H9 (cell line): ENCODE data around the gene EPB41L4B. TPM values are rescaled to one million over a fixed set of nuclear protein-coding genes. Genes with fewer than 3 reads are reported as not detected.

ENCODE experiments used
- DNase-seq: peaks from one replicate; pipeline ENCODE4 v3.0.0-alpha.2; 2017
- H2AFZ ChIP-seq: one replicate; pipeline ENCODE4 v1.6.1; 2013; ENCODE audit warnings: mild to moderate bottlenecking, low read length, control low read depth, moderate library complexity
- H2AK5ac ChIP-seq: 2 replicates; pipeline ENCODE4 v1.6.1; 2013; ENCODE audit warnings: low read length, control low read depth, mixed read lengths; ENCODE audit not compliant: insufficient read length
- H2BK120ac ChIP-seq: one replicate; pipeline ENCODE4 v1.6.1; 2013; ENCODE audit warnings: low read depth, mild to moderate bottlenecking, low read length, control low read depth, inconsistent platforms; ENCODE audit not compliant: poor library complexity, severe bottlenecking
- H2BK12ac ChIP-seq: 2 replicates; pipeline ENCODE4 v1.6.1; 2013; ENCODE audit warnings: low read length, control low read depth, mixed read lengths, low read depth; ENCODE audit not compliant: insufficient read length
- H2BK15ac ChIP-seq: 2 replicates; pipeline ENCODE4 v1.6.1; 2013; ENCODE audit warnings: low read depth, low read length, control low read depth
- H2BK20ac ChIP-seq: one replicate; pipeline ENCODE4 v1.6.1; 2013; ENCODE audit warnings: low read depth, mild to moderate bottlenecking, low read length, control low read depth, inconsistent platforms; ENCODE audit not compliant: poor library complexity, severe bottlenecking
- H2BK5ac ChIP-seq: 2 replicates; pipeline ENCODE4 v1.6.1; 2013; ENCODE audit warnings: low read length, control low read depth, mixed read lengths; ENCODE audit not compliant: insufficient read length
- H3K14ac ChIP-seq: 2 replicates; pipeline ENCODE4 v1.6.1; 2013; ENCODE audit warnings: low read length, control low read depth; ENCODE audit not compliant: insufficient read depth
- H3K18ac ChIP-seq: 2 replicates; pipeline ENCODE4 v1.6.1; 2013; ENCODE audit warnings: low read depth, mild to moderate bottlenecking, mixed read lengths, low read length, control low read depth; ENCODE audit not compliant: insufficient read length
- H3K23ac ChIP-seq: 2 replicates; pipeline ENCODE4 v1.6.1; 2013; ENCODE audit warnings: low read length, control low read depth, mixed read lengths, low read depth; ENCODE audit not compliant: insufficient read length
- H3K23me2 ChIP-seq: 2 replicates; pipeline ENCODE4 v1.6.1; 2013; ENCODE audit warnings: low read depth, mild to moderate bottlenecking, mixed read lengths, low read length, control low read depth; ENCODE audit not compliant: insufficient read length, poor library complexity, severe bottlenecking
- H3K27ac ChIP-seq: 2 replicates; pipeline ENCODE4 v1.5.1; 2013; ENCODE audit warnings: low read length, control low read depth, mixed read lengths, low read depth; ENCODE audit not compliant: insufficient read length
- H3K27me3 ChIP-seq: 2 replicates; pipeline ENCODE4 v1.6.1; 2013; ENCODE audit warnings: low read length, control low read depth, inconsistent platforms; ENCODE audit not compliant: insufficient read depth
- H3K4ac ChIP-seq: 2 replicates; pipeline ENCODE4 v1.6.1; 2013; ENCODE audit warnings: low read depth, mild to moderate bottlenecking, control low read depth, inconsistent platforms, low read length, moderate library complexity
- H3K4me1 ChIP-seq: 2 replicates; pipeline ENCODE4 v1.6.1; 2013; ENCODE audit warnings: low read length, control low read depth, inconsistent platforms; ENCODE audit not compliant: insufficient read depth
- H3K4me2 ChIP-seq: 2 replicates; pipeline ENCODE4 v1.6.1; 2013; ENCODE audit warnings: low read length, control low read depth, mixed read lengths; ENCODE audit not compliant: insufficient read length, insufficient read depth
- H3K56ac ChIP-seq: 2 replicates; pipeline ENCODE4 v1.6.1; 2013; ENCODE audit warnings: low read depth, mild to moderate bottlenecking, mixed read lengths, low read length, control low read depth; ENCODE audit not compliant: insufficient read length
- H3K79me1 ChIP-seq: 2 replicates; pipeline ENCODE4 v1.6.1; 2013; ENCODE audit warnings: low read depth, mild to moderate bottlenecking, moderate library complexity, low read length, control low read depth, inconsistent platforms; ENCODE audit not compliant: insufficient read depth, poor library complexity, severe bottlenecking
- H3K79me2 ChIP-seq: 2 replicates; pipeline ENCODE4 v1.6.1; 2013; ENCODE audit warnings: low read length, control low read depth, inconsistent platforms; ENCODE audit not compliant: insufficient read depth
- H3K9ac ChIP-seq: 2 replicates; pipeline ENCODE4 v1.6.1; 2013; ENCODE audit warnings: low read length, control low read depth, mixed read lengths; ENCODE audit not compliant: insufficient read length; ENCODE audit errors: extremely low read depth
- H3K9me3 ChIP-seq: one replicate; pipeline ENCODE4 v1.6.1; 2013; ENCODE audit warnings: low read depth, low read length, inconsistent platforms; ENCODE audit not compliant: control insufficient read depth
- H3T11ph ChIP-seq: one replicate; pipeline ENCODE4 v1.6.1; 2013; ENCODE audit warnings: mild to moderate bottlenecking, low read length, control low read depth, inconsistent platforms
- H4K20me1 ChIP-seq: one replicate; pipeline ENCODE4 v1.6.1; 2013; ENCODE audit not compliant: control insufficient read depth, insufficient read length, insufficient read depth
- H4K5ac ChIP-seq: 2 replicates; pipeline ENCODE4 v1.6.1; 2013; ENCODE audit warnings: low read depth, mild to moderate bottlenecking, mixed read lengths, low read length, control low read depth; ENCODE audit not compliant: insufficient read length
- H4K8ac ChIP-seq: replicated peaks from 2 replicates; pipeline ENCODE4 v1.6.1; 2013; ENCODE audit warnings: low read length, control low read depth, mixed read lengths, low read depth; ENCODE audit not compliant: insufficient read length
- H4K91ac ChIP-seq: 2 replicates; pipeline ENCODE4 v1.6.1; 2013; ENCODE audit warnings: low read depth, mild to moderate bottlenecking, moderate library complexity, mixed read lengths, low read length, control low read depth; ENCODE audit not compliant: insufficient read length
- H3K27ac Mint-ChIP-seq, 3 experiments: 2 replicates in 2 of 3; 3 replicates in 1 of 3; pipeline ENCODE4 v1.8.0; 2020 to 2021; ENCODE audit warnings: mixed read lengths in 3 of 3, mild to moderate bottlenecking in 1 of 3, moderate library complexity in 1 of 3
- H3K27me3 Mint-ChIP-seq: 2 replicates; pipeline ENCODE4 v1.8.0; 2021; ENCODE audit warnings: low read depth, mild to moderate bottlenecking, moderate library complexity, mixed read lengths
- H3K36me3 Mint-ChIP-seq, 3 experiments: 2 replicates in 2 of 3; 3 replicates in 1 of 3; pipeline ENCODE4 v1.8.0; 2020 to 2021; ENCODE audit warnings: low read depth in 3 of 3, mixed read lengths in 3 of 3; ENCODE audit not compliant: insufficient read depth in 1 of 3
- H3K4me1 Mint-ChIP-seq, 2 experiments: 2 replicates each; pipeline ENCODE4 v1.8.0; 2020; ENCODE audit warnings: mixed read lengths in 2 of 2
- H3K4me3 Mint-ChIP-seq, 2 experiments: 2 replicates in 1 of 2; 3 replicates in 1 of 2; pipeline ENCODE4 v1.8.0; 2020 to 2021; ENCODE audit warnings: mild to moderate bottlenecking in 2 of 2, mixed read lengths in 2 of 2, moderate library complexity in 1 of 2
- H3K9me3 Mint-ChIP-seq, 2 experiments: 2 replicates in 1 of 2; 3 replicates in 1 of 2; pipeline ENCODE4 v1.8.0; 2020; ENCODE audit warnings: mild to moderate bottlenecking in 2 of 2, mixed read lengths in 2 of 2, moderate library complexity in 1 of 2
- CTCF ChIP-seq: fragments of 200-600 bp; sonication (generic); conservative IDR thresholded peaks from 3 replicates; pipeline ENCODE4 v1.8.0; 2021; ENCODE audit warnings: antibody characterized with exemption, mild to moderate bottlenecking
- WGBS: extraction: QIAGEN DNeasy Blood & Tissue Kit; methylation state at CpG from one replicate; pipeline ENCODE4 v1.1.7; 2013; ENCODE audit warnings: missing lambda C conversion rate, low lambda C conversion rate, mixed read lengths; ENCODE audit not compliant: insufficient read length; ENCODE audit errors: extremely low coverage; 5-methylcytosine and 5-hydroxymethylcytosine counted together
- total RNA-seq: library from RNA; stranded (reverse); gene quantifications from 2 replicates; pipeline ENCODE4 v1.2.1, GENCODE V29; 2021

EPB41L4B gene
- total RNA-seq, 1 experiment from 2014 or later: 18.9 TPM

GRCh38 chr9:109239240-109239639, 81.6 kb downstream of the EPB41L4B start:
- Histone ChIP-seq H4K8ac (no peak overlapping the region), H4K91ac (no peak overlapping the region), H3K9ac (no peak overlapping the region), H3K23ac (no peak overlapping the region), H3K79me1 (no peaks in the 10 kb centered on the region), H2AK5ac (no peak overlapping the region), H3K27me3 (no peaks in the 10 kb centered on the region), H3K18ac (no peak overlapping the region), H3K9me3 (no peaks in the 10 kb centered on the region), H3K23me2 (no peaks in the 10 kb centered on the region), H3K4me2 (no peak overlapping the region), H3K79me2 (no peaks in the 10 kb centered on the region), H2BK20ac (no peak overlapping the region), H3K27ac (no peak overlapping the region), H2AFZ (no peak overlapping the region), H2BK5ac (no peak overlapping the region), H4K5ac (no peak overlapping the region), H3T11ph (no peak overlapping the region), H3K4me1 (peaks cover 3% of the 10 kb centered on the region; the same call in 1 of the 2 replicates), H3K56ac (no peak overlapping the region), H2BK12ac (no peak overlapping the region), H4K20me1 (no peaks in the 10 kb centered on the region), H2BK120ac (no peak overlapping the region), H2BK15ac (no peak overlapping the region), H3K4ac (no peak overlapping the region), H3K14ac (no peak overlapping the region)
- no peak for TF ChIP-seq CTCF
- Mint-ChIP-seq H3K9me3 (no peaks in the 10 kb centered on the region; a peak in 1 of 5 replicates), H3K36me3 (peaks cover 10 to 33% (median 19%) of the 10 kb centered on the region in 3 experiments; a peak in 6 of 7 replicates), H3K27ac (no peak overlapping the region), H3K27me3 (no peaks in the 10 kb centered on the region), H3K4me1 (peaks cover 15 to 17% of the 10 kb centered on the region in 2 experiments), H3K4me3 (no peak overlapping the region; a peak in 1 of 5 replicates)
- DNase-seq: no peak
- 100% methylated on average over 2 of the region's 3 CpGs for whole genome bisulfite sequencing
